NT2/D1 (cell line): ENCODE data around the gene CDC42SE1.

Source experiments
- DNase-seq: peaks from one replicate; pipeline ENCODE4 v3.0.0-alpha.2; 2011; ENCODE audit warnings: low read depth, low spot score
- H3K27me3 ChIP-seq: 2 replicates; pipeline ENCODE4 v1.6.0; 2011; ENCODE audit warnings: mild to moderate bottlenecking; ENCODE audit not compliant: insufficient read length, insufficient read depth
- H3K36me3 ChIP-seq: 2 replicates; pipeline ENCODE4 v1.6.1; 2011; ENCODE audit warnings: mild to moderate bottlenecking, low read length, mixed read lengths; ENCODE audit not compliant: insufficient read depth, insufficient read length
- H3K4me1 ChIP-seq: 2 replicates; pipeline ENCODE4 v1.5.1; 2011; ENCODE audit not compliant: insufficient read depth, insufficient read length
- H3K4me3 ChIP-seq: 2 replicates; pipeline ENCODE4 v1.5.1; 2011; ENCODE audit warnings: low read depth; ENCODE audit not compliant: insufficient read length
- H3K9ac ChIP-seq: 2 replicates; pipeline ENCODE4 v1.6.0; 2011; ENCODE audit warnings: low read depth; ENCODE audit not compliant: insufficient read length
- H3K9me3 ChIP-seq: 2 replicates; pipeline ENCODE4 v1.5.1; 2011; ENCODE audit warnings: mild to moderate bottlenecking, low read length; ENCODE audit not compliant: insufficient read depth
- SUZ12 ChIP-seq: IDR thresholded peaks from 2 replicates; pipeline ENCODE4 v1.6.1; 2011; ENCODE audit not compliant: insufficient read length, insufficient read depth; ENCODE audit errors: extremely low read depth
- YY1 ChIP-seq: IDR thresholded peaks from 2 replicates; pipeline ENCODE4 v1.6.1; 2011; ENCODE audit not compliant: insufficient read length, insufficient read depth
- ZNF274 ChIP-seq: IDR thresholded peaks from 2 replicates; pipeline ENCODE4 v1.6.1; 2011; ENCODE audit warnings: mild to moderate bottlenecking, low read depth, low read length

The CDC42SE1 gene

GRCh38 chr1:151005729-151006319 is 53.6 kb downstream of the CDC42SE1 start:
- Histone ChIP-seq H3K27me3 (no peaks in the 10 kb centered on the region), H3K4me3 (peak overlapping the region; percentile 38), H3K36me3 (peaks cover 4% of the 10 kb centered on the region), H3K4me1 (peaks cover 6% of the 10 kb centered on the region), H3K9ac (peak overlapping the region; percentile 57), H3K9me3 (no peaks in the 10 kb centered on the region)
- DNase-seq, result no peak
- TF ChIP-seq ZNF274 (no peak), SUZ12 (no peak), YY1 (no peak)

GRCh38 chr1:151003180-151003579 is 56.2 kb downstream of the CDC42SE1 start:
- H3K27me3 ChIP-seq, result no peaks in the 10 kb centered on the region
- TF ChIP-seq YY1, result no peak
- TF ChIP-seq SUZ12, result no peak
- TF ChIP-seq ZNF274, result no peak
- no peak for DNase-seq
- H3K4me3 ChIP-seq, result no peak overlapping the region
- no peaks in the 10 kb centered on the region for H3K36me3 ChIP-seq
- H3K9me3 ChIP-seq, result no peaks in the 10 kb centered on the region
- peaks cover 4% of the 10 kb centered on the region for H3K4me1 ChIP-seq
- H3K9ac ChIP-seq, result no peak overlapping the region

GRCh38 chr1:151002611-151003010 is 56.8 kb downstream of the CDC42SE1 start:
- DNase-seq, result no peak
- H3K9ac ChIP-seq, result no peak overlapping the region
- no peaks in the 10 kb centered on the region for H3K36me3 ChIP-seq
- no peaks in the 10 kb centered on the region for H3K9me3 ChIP-seq
- TF ChIP-seq ZNF274 (no peak), YY1 (no peak), SUZ12 (no peak)
- H3K27me3 ChIP-seq, result no peaks in the 10 kb centered on the region
- peaks cover 3% of the 10 kb centered on the region for H3K4me1 ChIP-seq
- H3K4me3 ChIP-seq, result no peak overlapping the region

GRCh38 chr1:151002051-151002450 is 57.4 kb downstream of the CDC42SE1 start:
- Histone ChIP-seq H3K4me1 (no peaks in the 10 kb centered on the region), H3K4me3 (no peak overlapping the region), H3K9ac (no peak overlapping the region), H3K9me3 (no peaks in the 10 kb centered on the region), H3K36me3 (no peaks in the 10 kb centered on the region), H3K27me3 (no peaks in the 10 kb centered on the region)
- no peak for TF ChIP-seq YY1
- no peak for TF ChIP-seq SUZ12
- DNase-seq, result no peak

GRCh38 chr1:151001602-151002001 is 57.8 kb downstream of the CDC42SE1 start:
- Histone ChIP-seq H3K4me1 (no peaks in the 10 kb centered on the region), H3K9me3 (no peaks in the 10 kb centered on the region)

More at GRCh38 chr1:151001602-151002001, 57.8 kb downstream of the CDC42SE1 start:
- no peaks in the 10 kb centered on the region for H3K27me3 ChIP-seq
- H3K9ac ChIP-seq, result no peak overlapping the region
- DNase-seq, result no peak
- TF ChIP-seq ZNF274 (no peak), SUZ12 (no peak), YY1 (no peak)
- H3K36me3 ChIP-seq, result no peaks in the 10 kb centered on the region
- no peak overlapping the region for H3K4me3 ChIP-seq
